ENCODE results near the gene SMIM33. TPM values are rescaled to one million over a fixed set of nuclear protein-coding genes. Genes with fewer than 3 reads are reported as not detected.

The SMIM33 gene
- total RNA-seq, 4 donors from 2014 or later = not detected

DNA sequence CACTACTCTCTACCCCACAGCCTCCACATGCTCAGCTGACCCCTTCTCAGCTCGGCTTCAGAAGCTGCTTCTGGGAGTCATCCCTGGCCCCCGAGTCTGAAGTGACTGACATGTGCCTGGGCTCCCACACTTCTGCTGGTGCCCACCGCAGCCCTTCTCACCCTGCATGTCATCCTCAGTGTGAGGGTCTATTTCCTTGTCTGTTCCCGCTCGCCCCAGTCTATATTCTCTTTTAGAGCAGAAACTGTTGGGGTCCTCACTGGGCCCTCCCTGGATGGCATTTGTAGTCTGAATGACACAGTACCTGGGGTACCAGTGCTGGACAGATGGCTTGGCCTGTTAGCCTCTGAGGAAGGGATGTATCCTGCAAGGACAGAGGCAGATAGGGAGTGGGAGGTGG, 13.6 kb upstream of the SMIM33 start:
- Histone ChIP-seq H3K9me3 (no peaks in the 10 kb centered on the region), H3K27ac (no peak overlapping the region), H3K4me3 (no peak overlapping the region), H3K27me3 (no peaks in the 10 kb centered on the region), H3K4me1 (peaks cover 0 to 28% (median 4%) of the 10 kb centered on the region in 3 donors), H3K36me3 (no peaks in the 10 kb centered on the region)
- TF ChIP-seq, protein P1, sequence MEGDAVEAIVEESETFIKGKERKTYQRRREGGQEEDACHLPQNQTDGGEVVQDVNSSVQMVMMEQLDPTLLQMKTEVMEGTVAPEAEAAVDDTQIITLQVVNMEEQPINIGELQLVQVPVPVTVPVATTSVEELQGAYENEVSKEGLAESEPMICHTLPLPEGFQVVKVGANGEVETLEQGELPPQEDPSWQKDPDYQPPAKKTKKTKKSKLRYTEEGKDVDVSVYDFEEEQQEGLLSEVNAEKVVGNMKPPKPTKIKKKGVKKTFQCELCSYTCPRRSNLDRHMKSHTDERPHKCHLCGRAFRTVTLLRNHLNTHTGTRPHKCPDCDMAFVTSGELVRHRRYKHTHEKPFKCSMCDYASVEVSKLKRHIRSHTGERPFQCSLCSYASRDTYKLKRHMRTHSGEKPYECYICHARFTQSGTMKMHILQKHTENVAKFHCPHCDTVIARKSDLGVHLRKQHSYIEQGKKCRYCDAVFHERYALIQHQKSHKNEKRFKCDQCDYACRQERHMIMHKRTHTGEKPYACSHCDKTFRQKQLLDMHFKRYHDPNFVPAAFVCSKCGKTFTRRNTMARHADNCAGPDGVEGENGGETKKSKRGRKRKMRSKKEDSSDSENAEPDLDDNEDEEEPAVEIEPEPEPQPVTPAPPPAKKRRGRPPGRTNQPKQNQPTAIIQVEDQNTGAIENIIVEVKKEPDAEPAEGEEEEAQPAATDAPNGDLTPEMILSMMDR (IDR thresholded peaks at IDR 0.05) = no peak
- TF ChIP-seq POLR2A (IDR thresholded peaks at IDR 0.05) = no peak
- intact Hi-C loops (cut with DNase I) = no loop called here
- no peak for DNase-seq
- WGBS, 2 donors = 92 to 95% methylated on average over 5 of the region's 5 CpGs

DNA sequence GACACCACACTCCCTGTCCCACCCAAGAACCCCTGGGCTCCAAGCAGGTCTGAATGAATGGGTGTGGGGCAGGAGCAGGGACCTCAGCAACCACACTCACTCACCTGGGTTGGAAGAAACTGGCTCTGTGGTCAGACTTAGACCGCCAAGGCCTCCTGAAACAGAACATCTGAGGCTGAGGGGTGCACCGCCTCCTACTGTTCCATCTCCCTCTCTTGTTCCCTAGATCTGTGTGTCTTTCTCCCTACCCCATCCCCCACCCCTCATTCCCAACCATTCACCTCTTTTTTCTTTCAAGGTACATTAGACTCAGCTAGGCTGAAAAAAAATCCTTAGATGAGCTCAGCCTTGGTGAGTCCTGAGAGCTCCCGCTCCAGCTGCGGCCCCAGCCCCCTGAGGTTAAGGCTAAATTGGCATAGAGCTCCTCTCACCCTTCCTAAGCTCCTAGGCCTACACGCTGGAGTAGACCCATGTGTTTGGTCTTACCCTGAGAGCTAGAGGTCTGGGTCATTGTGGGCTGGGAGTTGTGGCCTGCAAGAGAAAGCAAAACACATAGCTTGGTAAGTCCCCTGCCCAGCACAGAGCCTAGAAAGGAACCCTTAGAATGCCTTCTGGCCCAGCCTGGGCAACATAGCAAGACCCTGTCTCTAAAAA, 13.0 kb upstream of the SMIM33 start:
- Histone ChIP-seq H3K4me3 (no peak overlapping the region), H3K27ac (peak overlapping the region in 1 of 4 donors; percentile 80), H3K4me1 (peaks cover 0 to 28% (median 4%) of the 10 kb centered on the region in 3 donors), H3K36me3 (no peaks in the 10 kb centered on the region), H3K27me3 (no peaks in the 10 kb centered on the region), H3K9me3 (no peaks in the 10 kb centered on the region)
- DNase-seq = no peak
- no peak for TF ChIP-seq POLR2A (IDR thresholded peaks at IDR 0.05)
- TF ChIP-seq, protein P1 (IDR thresholded peaks at IDR 0.05) = no peak
- WGBS, 2 donors = 80 to 92% methylated on average over 4 to 5 of the region's 5 CpGs
- intact Hi-C loops (cut with DNase I) = no loop called here

DNA sequence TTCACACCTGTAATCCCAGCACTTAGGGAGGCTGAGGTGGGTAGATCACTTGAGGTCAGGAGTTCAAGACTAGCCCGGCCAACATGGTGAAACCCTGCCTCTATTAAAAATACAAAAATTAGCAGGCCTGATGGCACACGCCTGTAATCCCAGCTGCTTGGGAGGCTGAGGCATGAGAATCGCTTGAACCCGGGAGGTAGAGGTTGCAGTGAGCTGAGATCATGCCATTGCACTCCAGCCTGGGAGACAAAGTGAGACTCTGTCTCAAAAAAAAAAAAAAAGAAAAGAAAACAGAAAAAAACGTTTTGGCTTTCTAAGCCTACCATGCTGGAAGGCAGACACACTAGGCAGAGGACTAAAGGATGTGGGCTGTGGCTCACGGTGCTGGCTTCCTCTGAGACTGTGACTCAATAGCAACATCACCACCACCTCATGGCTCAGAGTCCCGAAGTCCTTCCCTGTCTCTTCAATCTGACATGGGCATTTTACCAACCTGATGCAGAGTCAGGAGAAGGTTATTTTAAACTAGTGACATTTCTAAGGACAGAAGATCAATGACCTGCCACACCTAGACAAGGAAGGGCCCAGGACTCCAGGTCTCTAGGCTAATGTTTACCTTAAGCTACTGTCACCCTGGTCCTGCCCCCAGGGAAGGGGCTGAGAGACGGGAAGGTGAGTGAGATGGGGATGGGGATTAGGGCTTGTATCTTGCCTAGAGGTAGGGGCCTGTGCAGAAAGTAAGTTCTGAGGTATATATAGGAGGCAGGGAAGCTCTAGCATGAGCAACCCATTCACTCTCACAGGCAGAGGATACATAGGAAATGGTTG, 12.0 kb upstream of the SMIM33 start:
- DNase-seq = no peak
- intact Hi-C loops (cut with DNase I) = no loop called here
- H3K9me3 ChIP-seq = no peaks in the 10 kb centered on the region
- H3K36me3 ChIP-seq = no peaks in the 10 kb centered on the region
- WGBS, 2 donors = 44 to 57% methylated on average over 8 of the region's 8 CpGs
- TF ChIP-seq POLR2A (IDR thresholded peaks at IDR 0.05) = peak in 1 of 4 donors; percentile 6
- TF ChIP-seq, protein P1 (IDR thresholded peaks at IDR 0.05) = no peak
- peaks cover 0 to 28% (median 4%) of the 10 kb centered on the region in 3 donors for H3K4me1 ChIP-seq
- peak overlapping the region; percentile 32 to 82 (median 72) for H3K27ac ChIP-seq
- peak overlapping the region in 1 of 4 donors; percentile 51 for H3K4me3 ChIP-seq
- H3K27me3 ChIP-seq = no peaks in the 10 kb centered on the region

DNA sequence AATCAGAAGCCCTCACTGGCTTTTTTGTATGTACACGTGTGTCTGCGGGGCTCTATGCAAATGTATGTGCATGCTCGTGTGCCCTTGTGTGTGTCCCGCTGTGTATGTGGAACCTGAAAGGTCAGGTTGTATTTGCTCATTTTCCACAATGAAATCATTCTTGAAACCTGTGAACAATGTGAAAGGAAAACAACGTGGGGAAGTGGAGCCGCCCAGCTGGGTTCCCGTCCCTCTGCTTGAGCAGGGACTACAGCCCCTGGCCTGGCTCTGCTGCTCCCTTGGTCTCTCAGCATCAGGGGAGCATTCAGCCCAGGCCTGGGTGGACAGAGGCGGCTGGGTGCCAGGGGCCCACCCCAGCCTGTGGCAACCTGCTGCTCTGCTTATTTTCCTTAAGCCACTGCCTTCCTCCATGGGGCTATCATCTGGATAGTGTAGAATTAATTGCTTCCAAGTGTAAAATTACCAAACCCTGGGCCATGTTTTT, 11.3 kb upstream of the SMIM33 start:
- Histone ChIP-seq H3K27me3 (no peaks in the 10 kb centered on the region), H3K4me1 (peaks cover 0 to 28% (median 4%) of the 10 kb centered on the region in 3 donors), H3K36me3 (no peaks in the 10 kb centered on the region), H3K27ac (peak overlapping the region; percentile 45 to 82 (median 72)), H3K9me3 (no peaks in the 10 kb centered on the region), H3K4me3 (peak overlapping the region in 1 of 4 donors; percentile 51)
- DNase-seq = no peak
- intact Hi-C loops (cut with DNase I) = no loop called here
- TF ChIP-seq POLR2A (IDR thresholded peaks at IDR 0.05) = no peak
- TF ChIP-seq, protein P1 (IDR thresholded peaks at IDR 0.05) = no peak
- WGBS, 2 donors = 50 to 55% methylated on average over 3 to 7 of the region's 8 CpGs

DNA sequence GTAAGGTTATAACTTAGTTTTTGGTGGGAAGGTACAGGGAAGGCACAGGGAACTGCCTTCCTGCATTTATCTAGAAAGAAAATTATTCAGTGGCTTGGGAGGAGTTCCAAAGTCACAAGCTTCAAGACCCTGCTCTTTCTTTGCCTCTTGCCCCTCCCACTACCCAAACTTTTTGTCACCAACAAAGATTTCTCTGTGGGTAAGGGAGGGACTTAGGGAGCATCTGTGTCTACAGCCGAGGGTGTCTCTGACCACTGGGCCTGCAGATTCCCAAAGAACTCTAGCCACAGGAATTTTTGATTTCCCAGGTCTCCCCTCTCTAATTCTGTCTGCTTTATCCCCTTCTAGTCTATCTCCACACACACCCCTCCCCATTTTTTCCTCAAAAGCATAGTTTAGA, 10.3 kb upstream of the SMIM33 start:
- DNase-seq = no peak
- H3K9me3 ChIP-seq = no peaks in the 10 kb centered on the region
- no peaks in the 10 kb centered on the region for H3K27me3 ChIP-seq
- H3K4me1 ChIP-seq = peaks cover 0 to 28% (median 4%) of the 10 kb centered on the region in 3 donors
- 55 to 73% methylated on average over 1 of the region's 1 CpG for WGBS, 2 donors
- H3K27ac ChIP-seq = peak overlapping the region; percentile 45 to 82 (median 72)
- no peaks in the 10 kb centered on the region for H3K36me3 ChIP-seq
- intact Hi-C loops (cut with DNase I) = no loop called here
- H3K4me3 ChIP-seq = peak overlapping the region in 2 of 4 donors; percentile 37 to 51
- TF ChIP-seq, protein P1 (IDR thresholded peaks at IDR 0.05) = no peak
- TF ChIP-seq POLR2A (IDR thresholded peaks at IDR 0.05) = no peak
